H1 (cell line): ENCODE data around the gene ALPK3. TPM values are rescaled to one million over a fixed set of nuclear protein-coding genes. Genes with fewer than 3 reads are reported as not detected.

Experiments
- SP4 ChIP-seq: IDR thresholded peaks from 2 replicates; pipeline ENCODE4 v1.6.1; 2012; ENCODE audit warnings: low read length, inconsistent platforms
- polyA plus RNA-seq, 7 experiments: library from polyadenylated mRNA; depleted of rRNA in 3 of 7; stranded (reverse) in 5 of 7; unstranded in 2 of 7; fragments of >200 nt in 5 of 7; fragments of 200-250 nt in 2 of 7; gene quantifications; 1 replicate in 5 of 7; 2 replicates in 1 of 7; 4 replicates in 1 of 7; pipeline versions ENCODE4 v1.2.1 to v1.2.3, GENCODE V29; 2011 to 2013; ENCODE audit warnings: missing spikeins in 2 of 7, mixed read lengths in 2 of 7
- total RNA-seq: library from RNA; stranded (reverse); fragmentation: NEBNext Ultra II Directional; extraction: Animal tissue kit (Norgen Biotek cat#: 25700); gene quantifications from 2 replicates; pipeline ENCODE4 v1.2.1, GENCODE V29; 2021

The ALPK3 gene
- total and polyA plus RNA-seq, 2 of the 8 experiments (the other 6 are each of a cell fraction or from before 2014, with no cell fraction given): 4.4 to 19.2 TPM

- no peak for TF ChIP-seq SP4
- TF ChIP-seq, all 59 proteins: peak for 0
Observed at GRCh38 chr15:84772467-84772866, 44.7 kb upstream of the ALPK3 start (continued).
